ENCODE results near the gene ARHGAP45. TPM values are rescaled to one million over a fixed set of nuclear protein-coding genes. Genes with fewer than 3 reads are reported as not detected.

Gene ARHGAP45
- total RNA-seq, 1 donor from 2014 or later: 3.0 TPM

DNA sequence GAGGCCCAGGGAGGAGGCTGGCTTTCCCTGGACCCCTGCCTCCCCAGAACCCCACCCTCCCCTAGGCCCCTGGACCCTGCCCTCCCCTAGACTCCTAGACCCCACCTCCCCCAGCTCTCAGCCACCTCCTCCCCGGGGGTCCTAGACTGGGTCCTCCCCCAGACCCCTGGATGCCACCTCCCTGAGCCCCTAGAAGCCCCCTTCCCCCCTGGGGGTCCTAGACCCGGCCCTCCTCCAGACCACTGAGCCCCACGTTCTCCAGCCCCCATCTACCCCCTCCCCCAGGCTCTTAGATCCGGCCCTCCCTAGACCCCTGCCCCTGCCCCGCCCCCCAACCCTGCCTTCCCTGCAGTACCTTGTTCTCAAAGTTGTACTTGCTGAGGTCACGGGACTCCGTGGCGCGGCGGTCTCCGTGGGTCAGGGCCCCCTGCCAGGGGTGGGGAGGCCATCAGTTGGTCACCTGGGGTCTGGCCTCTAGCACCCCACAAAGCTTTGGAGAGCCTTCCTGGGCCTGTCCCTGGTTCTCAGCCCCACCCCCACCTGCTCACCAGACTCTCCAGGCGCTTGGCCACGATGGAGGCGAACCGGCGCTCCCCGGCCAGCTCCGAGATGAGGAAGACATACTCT lies 44.8 kb downstream of the ARHGAP45 start:
- Histone ChIP-seq H4K20me1 (ENCODE audit: insufficient read depth, low read length) (peaks cover 28% of the 10 kb centered on the region), H3K9me3 (ENCODE audit: insufficient read depth, low read depth, low read length) (no peaks in the 10 kb centered on the region), H3K36me3 (ENCODE audit: insufficient read depth, low read length) (no peaks in the 10 kb centered on the region), H3K9ac (ENCODE audit: low read length) (no peak overlapping the region), H3K27me3 (ENCODE audit: insufficient read depth, low read length) (no peaks in the 10 kb centered on the region), H3K4me3 (ENCODE audit: insufficient read depth, low read depth, low read length) (no peak overlapping the region), H3K4me1 (ENCODE audit: insufficient read depth, low read length) (peaks cover 11% of the 10 kb centered on the region), H3K27ac (ENCODE audit: low read depth, low read length) (no peak overlapping the region), H3K4me2 (ENCODE audit: low read length) (no peak overlapping the region), H3K79me2 (ENCODE audit: insufficient read depth, low read length) (peaks cover 2% of the 10 kb centered on the region), H2AFZ (ENCODE audit: low read depth, low read length) (no peak overlapping the region)
- no peak for TF ChIP-seq EZH2 (IDR thresholded peaks at IDR 0.05; ENCODE audit: insufficient read depth, low read length)
- TF ChIP-seq CTCF (IDR thresholded peaks at IDR 0.05; ENCODE audit: insufficient read depth, low read depth, low read length): no peak
- DNase-seq (ENCODE audit: low read depth): no peak
- Mint-ChIP-seq H3K4me3 (ENCODE audit: unreplicated experiment) (no peak overlapping the region), H3K4me1 (ENCODE audit: low read depth, unreplicated experiment) (no peaks in the 10 kb centered on the region), H3K36me3 (ENCODE audit: low read depth, unreplicated experiment) (no peaks in the 10 kb centered on the region), H3K27ac (ENCODE audit: unreplicated experiment) (no peak overlapping the region), H3K9me3 (ENCODE audit: unreplicated experiment) (no peaks in the 10 kb centered on the region), H3K27me3 (ENCODE audit: low read depth, unreplicated experiment) (no peaks in the 10 kb centered on the region)
- no peak for FAIRE-seq

DNA sequence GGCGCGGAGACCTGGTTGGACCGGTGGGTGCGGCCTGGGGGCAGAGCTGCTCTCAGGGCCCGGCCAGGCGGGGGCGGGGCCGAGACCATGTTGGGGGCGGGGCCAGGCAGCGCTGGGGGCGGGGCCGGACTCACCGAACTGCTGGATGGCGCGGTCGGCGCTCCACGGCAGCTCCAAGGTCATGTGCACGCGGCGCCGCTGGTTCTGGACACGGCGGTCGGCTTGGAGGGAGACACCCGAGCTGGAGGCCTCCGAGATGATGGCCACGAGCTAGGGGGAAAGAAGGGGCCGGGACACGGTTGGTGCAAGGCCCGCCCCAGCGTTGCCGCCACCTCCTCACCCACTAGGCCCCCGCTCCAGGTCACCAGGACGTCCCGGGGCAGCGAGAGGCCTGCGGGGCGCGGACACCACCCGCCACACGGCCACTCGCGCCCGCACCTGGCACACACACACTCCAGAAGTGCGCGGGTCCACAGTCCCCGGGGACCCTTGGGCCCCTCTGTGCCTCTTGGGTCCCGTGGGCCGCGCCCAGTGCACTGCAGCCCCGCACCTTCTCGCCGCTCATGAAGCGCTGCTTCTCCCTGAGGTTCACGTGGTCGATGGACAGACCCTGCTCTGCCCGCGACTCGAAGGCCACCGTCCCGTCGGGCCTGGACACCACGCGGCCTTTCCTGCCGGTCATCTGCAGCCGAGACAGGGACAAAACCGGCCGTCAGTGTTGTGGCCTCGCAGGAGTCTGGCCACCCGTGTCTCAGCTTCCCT lies 45.5 kb downstream of the ARHGAP45 start:
- Histone ChIP-seq H3K27me3 (ENCODE audit: insufficient read depth, low read length) (no peaks in the 10 kb centered on the region), H3K27ac (ENCODE audit: low read depth, low read length) (no peak overlapping the region), H2AFZ (ENCODE audit: low read depth, low read length) (no peak overlapping the region), H3K4me1 (ENCODE audit: insufficient read depth, low read length) (peaks cover 11% of the 10 kb centered on the region), H3K36me3 (ENCODE audit: insufficient read depth, low read length) (no peaks in the 10 kb centered on the region), H3K4me3 (ENCODE audit: insufficient read depth, low read depth, low read length) (no peak overlapping the region), H3K9me3 (ENCODE audit: insufficient read depth, low read depth, low read length) (no peaks in the 10 kb centered on the region), H3K9ac (ENCODE audit: low read length) (no peak overlapping the region), H3K4me2 (ENCODE audit: low read length) (no peak overlapping the region), H4K20me1 (ENCODE audit: insufficient read depth, low read length) (peaks cover 21% of the 10 kb centered on the region), H3K79me2 (ENCODE audit: insufficient read depth, low read length) (no peaks in the 10 kb centered on the region)
- Mint-ChIP-seq H3K4me1 (ENCODE audit: low read depth, unreplicated experiment) (no peaks in the 10 kb centered on the region), H3K36me3 (ENCODE audit: low read depth, unreplicated experiment) (no peaks in the 10 kb centered on the region), H3K9me3 (ENCODE audit: unreplicated experiment) (no peaks in the 10 kb centered on the region), H3K27ac (ENCODE audit: unreplicated experiment) (no peak overlapping the region), H3K4me3 (ENCODE audit: unreplicated experiment) (no peak overlapping the region), H3K27me3 (ENCODE audit: low read depth, unreplicated experiment) (no peaks in the 10 kb centered on the region)
- FAIRE-seq: no peak
- no peak for TF ChIP-seq EZH2 (IDR thresholded peaks at IDR 0.05; ENCODE audit: insufficient read depth, low read length)
- TF ChIP-seq CTCF (IDR thresholded peaks at IDR 0.05; ENCODE audit: insufficient read depth, low read depth, low read length): no peak
- no peak for DNase-seq (ENCODE audit: low read depth)

All from astrocyte (in vitro differentiated cells and primary cell).